NCI-H2171 treated with DMSO at 0.1 percent for 48 hours (cell line): Measurements from ENCODE around the gene NSD2.
A peak's percentile ranks its signal among the peaks of the same experiment; 100 is the strongest.
"Not testable (repeated sequence)": the region's sequence is repeated elsewhere in the genome, so short reads cannot be mapped to it uniquely, and the experiment has no call there.

Experiments
- DNase-seq: peaks from one replicate; lab custom pipeline; 2025; lab: John Stamatoyannopoulos, UW

The NSD2 gene

DNA sequence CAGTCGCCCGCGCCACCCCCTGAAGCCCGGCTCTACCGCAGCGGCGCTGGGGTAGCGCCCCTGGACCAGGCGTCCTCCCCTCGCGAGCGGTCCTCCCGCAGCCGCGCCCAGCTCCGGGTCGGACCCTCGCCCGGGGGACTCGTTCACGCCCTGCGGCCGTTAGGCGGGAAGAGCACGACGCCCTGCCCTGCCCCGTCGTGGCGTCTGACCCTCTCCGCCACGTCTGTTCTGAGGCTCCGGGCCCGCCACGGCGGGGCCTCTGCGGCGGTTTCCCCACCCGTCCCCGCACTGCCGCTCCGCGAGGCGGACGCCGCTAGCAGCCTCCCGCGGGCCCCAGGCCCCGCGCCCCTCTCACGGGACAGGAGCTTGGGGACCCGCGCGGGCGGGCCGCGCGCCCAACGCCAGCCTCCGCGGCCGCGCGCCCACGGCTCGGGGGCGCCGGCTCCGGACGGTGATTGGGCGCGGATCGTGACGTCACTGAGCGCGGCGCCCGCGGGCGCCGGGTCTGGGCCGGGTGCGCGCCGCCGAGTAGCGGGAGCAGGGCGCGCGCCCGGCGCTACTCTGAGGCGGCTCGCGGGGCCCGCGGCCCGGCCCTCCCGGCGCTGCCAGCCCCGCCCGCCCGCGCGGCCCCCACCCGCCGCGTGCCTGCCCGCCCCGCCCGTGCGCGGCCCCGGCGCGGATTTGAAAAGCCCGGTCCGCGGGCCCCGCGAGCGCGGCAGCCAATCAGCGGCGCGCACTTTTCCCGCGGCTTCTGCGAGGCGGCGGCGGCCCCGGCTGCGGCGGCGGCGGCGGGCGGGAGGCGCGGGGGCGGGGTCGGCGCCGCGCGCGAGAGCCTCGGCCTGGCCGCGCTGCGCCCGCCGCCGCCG is at the start of gene NSD2:
Gene NSD2 (plus strand): TSS at position 816 of the 866 bp plus-strand sequence. CDS start 29,262 bp downstream, outside the sequence.
- DNase-seq: peak; percentile 70

GRCh38 chr4:1821679-1822567 is 49.3 kb upstream of the NSD2 start:
- DNase-seq: peak; percentile 71

- no peak for DNase-seq
These were observed 48.3 kb upstream of the NSD2 start for GRCh38 chr4:1822568-1823544.

DNA sequence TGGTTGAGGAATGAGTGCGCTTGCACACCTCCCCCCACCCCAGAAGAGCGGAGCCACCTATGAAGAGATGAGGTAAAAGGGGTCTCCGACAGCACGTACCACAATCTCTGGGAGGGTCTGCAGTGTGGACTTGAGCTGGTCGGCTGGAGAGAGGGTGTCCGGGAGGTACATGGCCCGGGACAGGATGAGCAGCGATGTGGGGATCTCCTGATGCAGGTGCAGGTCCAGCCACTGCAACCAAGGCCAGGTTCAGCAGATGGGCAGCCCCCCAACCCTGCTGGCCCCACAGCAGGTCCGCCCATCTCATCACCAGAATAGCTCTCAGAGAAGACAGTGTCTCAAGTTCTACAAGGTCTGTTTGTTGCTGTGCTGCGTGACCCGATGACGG is 47.7 kb upstream of the NSD2 start:
- DNase-seq: no peak

DNA sequence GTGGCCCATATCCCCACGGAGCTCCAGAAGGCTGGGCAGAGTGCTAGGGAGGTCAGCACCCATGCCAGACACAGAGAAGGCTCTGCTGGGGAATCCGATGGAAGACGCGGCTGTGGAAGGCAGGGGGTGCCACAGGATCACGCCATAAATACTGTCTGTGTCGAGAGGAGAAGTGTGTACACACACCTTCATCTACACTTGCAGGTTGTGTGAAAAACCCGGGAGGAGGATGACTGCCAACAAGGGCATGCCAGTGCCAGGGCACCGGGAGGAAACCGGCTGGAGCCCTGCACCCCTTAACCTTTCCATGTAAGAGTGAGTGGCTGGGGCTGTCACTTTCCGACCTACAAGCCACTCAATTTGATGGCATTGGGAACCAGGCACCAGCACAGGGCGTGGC is 46.4 kb upstream of the NSD2 start:
- DNase-seq: no peak

DNA sequence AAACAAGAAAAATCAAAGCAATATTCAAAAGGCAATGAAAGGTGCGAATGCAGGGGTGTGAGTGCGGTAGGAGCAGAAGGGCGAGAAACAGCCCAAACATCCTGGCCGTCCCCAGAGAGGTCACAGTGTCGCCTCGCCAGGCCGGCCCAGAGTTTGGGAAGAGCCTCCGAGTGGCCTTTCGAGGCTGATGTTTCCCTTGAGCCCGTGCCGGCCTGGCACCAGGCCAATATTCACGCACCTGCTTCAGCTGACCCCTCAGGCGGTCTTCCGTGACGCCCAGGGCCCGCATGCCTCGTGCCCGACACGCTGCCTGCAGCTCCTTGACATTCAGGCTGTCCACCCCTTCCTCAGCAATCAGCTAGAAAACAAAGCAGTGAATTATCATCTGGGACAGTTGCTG is 45.9 kb upstream of the NSD2 start:
- no peak for DNase-seq

DNA sequence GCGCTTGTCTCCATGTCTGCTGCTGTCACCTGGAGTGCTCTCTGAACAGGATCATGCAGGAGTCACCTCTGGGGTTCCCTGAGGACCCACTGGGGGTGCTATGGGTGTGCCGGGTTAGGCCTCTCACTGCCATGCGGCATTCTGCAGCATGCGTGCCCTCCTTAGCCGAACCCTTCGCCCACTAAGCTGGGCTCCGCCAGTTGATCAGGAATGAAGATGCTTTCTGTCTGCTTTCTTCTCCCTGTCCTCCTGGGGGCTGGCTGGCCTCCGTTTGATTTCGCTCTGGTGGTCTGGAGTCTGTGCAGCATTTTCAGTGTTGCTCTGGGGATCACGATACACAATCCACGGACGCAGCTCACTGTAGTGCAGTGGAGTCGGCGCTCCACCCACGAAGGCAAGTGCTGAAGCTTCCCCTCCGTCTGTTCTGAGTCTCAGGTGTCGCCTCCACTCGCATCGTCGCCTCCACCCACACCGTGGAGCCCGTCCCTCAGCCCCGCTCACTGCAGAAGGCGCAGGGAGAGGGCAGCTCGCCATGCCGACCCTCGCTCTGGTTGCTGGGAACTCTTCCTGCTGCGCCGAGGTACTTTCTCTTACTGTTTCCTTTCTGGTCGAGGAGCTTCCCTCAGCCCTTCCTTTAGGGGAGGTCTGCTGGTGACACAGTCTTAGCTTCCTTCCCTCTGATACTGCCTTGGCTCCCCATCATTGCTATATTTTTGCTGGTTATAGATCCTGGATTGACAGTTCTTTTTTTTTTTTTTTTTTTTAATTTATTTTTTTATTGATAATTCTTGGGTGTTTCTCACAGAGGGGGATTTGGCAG is 44.5 kb upstream of the NSD2 start:
- no peak for DNase-seq

GRCh38 chr4:1830234-1830633 is 41.0 kb upstream of the NSD2 start:
- no peak for DNase-seq

DNA sequence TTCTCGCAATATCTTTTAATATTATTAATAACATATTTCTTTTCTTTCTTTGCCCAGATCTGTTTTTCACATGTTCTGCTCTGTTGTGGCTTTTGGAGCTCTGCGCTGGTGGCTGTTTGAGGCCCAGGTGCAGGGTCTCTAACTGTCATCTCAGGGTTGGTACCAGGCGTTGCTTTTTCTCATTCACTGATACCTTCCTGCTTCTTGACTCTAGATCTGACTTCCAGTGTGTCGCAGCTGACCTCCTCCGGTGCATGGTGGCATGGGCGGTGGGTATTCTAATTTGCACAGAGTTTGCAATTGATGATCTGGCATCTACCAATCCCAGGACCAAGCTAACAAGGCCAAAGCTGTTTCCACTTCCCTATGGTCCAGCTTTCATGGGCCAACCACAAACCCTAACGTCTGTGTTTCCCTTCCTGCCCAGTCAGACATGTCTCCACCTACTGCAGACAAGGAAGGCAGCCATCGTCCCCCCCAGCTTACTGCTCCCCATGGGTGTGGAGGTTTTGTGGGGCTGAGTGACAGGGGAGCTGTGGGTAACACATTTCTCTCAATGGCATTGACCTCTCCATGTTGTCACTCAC is 40.5 kb upstream of the NSD2 start:
- DNase-seq: no peak

- no peak for DNase-seq
These were observed 39.9 kb upstream of the NSD2 start for GRCh38 chr4:1831331-1831730.

- DNase-seq: no peak
These were observed 38.5 kb upstream of the NSD2 start for GRCh38 chr4:1832690-1833089.

GRCh38 chr4:1833307-1834046 is 37.7 kb upstream of the NSD2 start:
- DNase-seq: no peak

DNA sequence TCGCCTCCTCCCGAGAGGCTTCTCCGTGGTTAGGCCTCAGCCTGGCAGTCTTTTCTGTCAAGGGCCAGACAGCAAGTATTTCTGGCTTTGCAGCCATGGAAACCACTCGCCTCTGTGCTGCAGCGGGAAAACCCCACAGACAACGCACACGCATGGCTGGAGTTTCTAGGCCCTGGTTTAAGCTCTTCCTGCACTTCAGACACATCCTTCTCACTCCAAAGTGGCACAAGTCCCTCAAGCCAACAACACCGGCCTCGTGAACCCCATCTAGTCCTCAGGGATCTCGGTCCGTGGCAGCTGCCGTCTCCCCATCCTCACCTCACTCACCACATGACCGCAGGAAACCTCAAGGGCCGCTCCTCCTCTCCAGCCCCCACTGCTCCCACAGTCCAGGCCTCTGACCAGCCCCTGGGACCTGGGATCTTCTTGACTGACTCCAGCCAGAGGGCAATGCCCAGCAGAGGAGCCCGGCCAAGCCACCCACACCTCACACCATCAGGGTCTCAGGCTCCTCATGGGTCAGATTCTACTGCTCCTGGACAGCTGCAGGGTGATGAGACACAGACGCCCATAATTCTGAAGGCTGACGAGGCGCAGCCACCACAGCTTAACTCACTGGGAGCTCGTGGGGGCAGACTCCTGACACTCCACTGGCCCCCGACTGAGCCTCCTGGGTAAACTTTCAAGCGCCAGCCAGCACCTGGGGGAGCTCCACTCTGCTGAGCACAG is 37.0 kb upstream of the NSD2 start:
- DNase-seq: no peak

- not testable (repeated sequence) for DNase-seq
These were observed 35.4 kb upstream of the NSD2 start for GRCh38 chr4:1835836-1836235.

DNA sequence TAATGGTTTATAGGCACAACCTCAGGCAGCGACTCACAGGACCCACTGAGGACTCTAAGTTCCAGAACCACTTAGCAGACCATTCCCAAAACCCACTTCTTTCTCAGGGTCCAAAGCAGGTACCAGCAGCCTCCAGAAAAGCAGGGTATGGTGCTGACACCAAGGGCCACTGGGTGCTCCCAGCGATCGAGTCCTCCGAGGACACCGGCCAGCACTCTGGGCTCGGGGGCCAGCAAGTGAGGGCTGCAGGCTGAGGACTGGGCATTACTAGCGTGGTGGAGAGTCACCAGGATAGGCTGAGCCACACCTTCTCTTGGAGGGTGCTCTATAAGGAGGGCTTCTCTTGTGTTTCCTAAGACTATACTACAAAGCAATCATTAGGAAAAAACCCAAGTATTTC is 34.5 kb upstream of the NSD2 start:
- DNase-seq: no peak

DNA sequence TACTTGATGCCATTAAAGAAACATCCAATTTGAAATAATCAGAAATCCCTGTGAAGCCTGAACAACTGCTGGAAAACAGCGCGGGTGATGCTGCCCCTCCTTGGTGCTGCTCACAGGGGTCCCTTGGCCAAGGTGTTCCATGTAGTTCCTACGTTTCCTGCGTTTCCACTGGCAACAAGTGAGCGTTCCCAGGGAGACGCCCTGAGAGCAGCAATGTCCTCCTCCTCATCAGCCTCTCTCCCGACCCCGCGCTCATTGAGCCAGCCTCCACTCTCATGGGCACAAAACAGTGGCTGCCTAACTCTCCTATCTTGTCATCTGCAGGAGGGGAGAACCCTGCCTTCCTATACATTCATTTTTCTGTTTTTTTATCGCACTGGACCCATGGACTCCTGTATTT is 34.1 kb upstream of the NSD2 start:
- DNase-seq: no peak

GRCh38 chr4:1839282-1839681 is 31.9 kb upstream of the NSD2 start:
- DNase-seq: no peak

GRCh38 chr4:1841201-1841886 is 29.8 kb upstream of the NSD2 start:
- DNase-seq: no peak

- DNase-seq: no peak
These were observed 29.3 kb upstream of the NSD2 start for GRCh38 chr4:1841887-1842210.
